NB4 (cell line): ENCODE results near the gene NTSR2.

Experiments
- MYC ChIP-seq: IDR thresholded peaks from 2 replicates; pipeline ENCODE4 v1.6.1; 2011; ENCODE audit warnings: low read depth, low read length
- POLR2A ChIP-seq: IDR thresholded peaks from 2 replicates; pipeline ENCODE4 v1.6.1; 2011; ENCODE audit warnings: mild to moderate bottlenecking; ENCODE audit not compliant: insufficient read length; ENCODE audit errors: extremely low read depth
- TF ChIP-seq, protein P1 (sequence below): IDR thresholded peaks from 2 replicates; pipeline ENCODE4 v1.6.1; 2011; ENCODE audit warnings: low read depth, low read length
- TF ChIP-seq, protein P2 (sequence below): IDR thresholded peaks from one replicate; pipeline ENCODE4 v1.5.1; 2012; ENCODE audit warnings: low read depth, low read length

DNA sequence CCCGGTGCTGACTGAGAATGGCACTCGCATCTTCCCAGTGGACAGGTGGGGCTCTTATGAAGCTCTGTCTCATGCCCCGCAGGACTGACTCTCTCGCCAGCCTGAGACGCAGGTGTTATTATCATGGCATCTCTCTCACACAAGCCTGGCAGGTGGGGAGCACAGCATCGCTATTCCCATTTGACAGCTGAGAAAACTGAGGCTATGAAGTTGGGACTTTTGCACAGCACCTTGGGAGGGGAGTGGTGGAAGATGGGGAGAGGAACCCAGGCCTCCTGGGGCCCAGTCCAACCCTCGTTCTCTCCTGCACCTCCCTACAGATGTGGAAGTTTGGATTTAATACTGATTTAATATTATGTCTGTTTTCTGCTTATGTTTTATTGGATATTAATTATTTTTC, 9.0 kb upstream of the NTSR2 start:
- TF ChIP-seq, protein P1, sequence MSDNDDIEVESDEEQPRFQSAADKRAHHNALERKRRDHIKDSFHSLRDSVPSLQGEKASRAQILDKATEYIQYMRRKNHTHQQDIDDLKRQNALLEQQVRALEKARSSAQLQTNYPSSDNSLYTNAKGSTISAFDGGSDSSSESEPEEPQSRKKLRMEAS = no peak
- TF ChIP-seq, protein P2, sequence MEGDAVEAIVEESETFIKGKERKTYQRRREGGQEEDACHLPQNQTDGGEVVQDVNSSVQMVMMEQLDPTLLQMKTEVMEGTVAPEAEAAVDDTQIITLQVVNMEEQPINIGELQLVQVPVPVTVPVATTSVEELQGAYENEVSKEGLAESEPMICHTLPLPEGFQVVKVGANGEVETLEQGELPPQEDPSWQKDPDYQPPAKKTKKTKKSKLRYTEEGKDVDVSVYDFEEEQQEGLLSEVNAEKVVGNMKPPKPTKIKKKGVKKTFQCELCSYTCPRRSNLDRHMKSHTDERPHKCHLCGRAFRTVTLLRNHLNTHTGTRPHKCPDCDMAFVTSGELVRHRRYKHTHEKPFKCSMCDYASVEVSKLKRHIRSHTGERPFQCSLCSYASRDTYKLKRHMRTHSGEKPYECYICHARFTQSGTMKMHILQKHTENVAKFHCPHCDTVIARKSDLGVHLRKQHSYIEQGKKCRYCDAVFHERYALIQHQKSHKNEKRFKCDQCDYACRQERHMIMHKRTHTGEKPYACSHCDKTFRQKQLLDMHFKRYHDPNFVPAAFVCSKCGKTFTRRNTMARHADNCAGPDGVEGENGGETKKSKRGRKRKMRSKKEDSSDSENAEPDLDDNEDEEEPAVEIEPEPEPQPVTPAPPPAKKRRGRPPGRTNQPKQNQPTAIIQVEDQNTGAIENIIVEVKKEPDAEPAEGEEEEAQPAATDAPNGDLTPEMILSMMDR = no peak
- TF ChIP-seq POLR2A = no peak
- no peak for TF ChIP-seq MYC
